Heart right ventricle (tissue), 16 donors: ENCODE data around the gene HIGD1B. TPM values are rescaled to one million over a fixed set of nuclear protein-coding genes. Genes with fewer than 3 reads are reported as not detected.
"Not testable (repeated sequence)": the region's sequence is repeated elsewhere in the genome, so short reads cannot be mapped to it uniquely, and the experiment has no call there.

Experiments
- ATAC-seq, 8 donors: fragments of 200-7000 bp; cut with Tn5 transposase; one replicate each; pipeline ENCODE4 v1.9.1; 2020; ENCODE audit warnings: mild to moderate bottlenecking in 8 of 8, moderate library complexity in 8 of 8, moderate number of reproducible peaks in 1 of 8
- DNase-seq, 2 donors: peaks; one replicate each; pipeline ENCODE4 v3.0.0-alpha.2; 2020
- H3K27ac ChIP-seq, 10 donors: fragments of 200-600 bp; sonication (generic) in 2 of 10; one replicate each; pipeline versions ENCODE4 v1.5.0 to v1.8.0; 2020 to 2022; ENCODE audit warnings: mild to moderate bottlenecking in 3 of 10
- H3K27me3 ChIP-seq, 7 donors: fragments of 200-600 bp; one replicate each; pipeline ENCODE4 v1.8.0; 2021 to 2022; ENCODE audit warnings: mild to moderate bottlenecking in 2 of 7
- H3K36me3 ChIP-seq, 9 donors: fragments of 200-600 bp; sonication (generic) in 1 of 9; one replicate each; pipeline versions ENCODE4 v1.5.0 to v1.8.0; 2020 to 2022; ENCODE audit warnings: mild to moderate bottlenecking in 2 of 9
- H3K4me1 ChIP-seq, 9 donors: fragments of 200-600 bp; sonication (generic) in 1 of 9; one replicate each; pipeline versions ENCODE4 v1.5.0 to v1.8.0; 2020 to 2022; ENCODE audit warnings: mild to moderate bottlenecking in 4 of 9
- H3K4me3 ChIP-seq, 10 donors: fragments of 200-600 bp; sonication (generic) in 2 of 10; one replicate each; pipeline versions ENCODE4 v1.5.0 to v1.8.0; 2020 to 2022; ENCODE audit warnings: mild to moderate bottlenecking in 7 of 10, moderate library complexity in 2 of 10
- H3K9me3 ChIP-seq, 11 donors: fragments of 200-600 bp in 10 of 11; sonication (generic) in 2 of 11; one replicate each; pipeline versions ENCODE4 v1.5.0 to v1.8.0; 2013 to 2022; ENCODE audit warnings: mild to moderate bottlenecking in 2 of 11, control low read depth in 1 of 11, moderate library complexity in 1 of 11
- CTCF ChIP-seq, 9 donors: fragments of 200-600 bp; sonication (generic) in 2 of 9; IDR thresholded peaks; one replicate each; pipeline versions ENCODE4 v1.5.0 to v1.8.0; 2021 to 2022; ENCODE audit warnings: antibody characterized with exemption in 9 of 9, mild to moderate bottlenecking in 5 of 9, moderate library complexity in 1 of 9
- WGBS, 2 donors: extraction: QIAGEN DNeasy Blood & Tissue Kit; methylation state at CpG; one replicate each; pipeline ENCODE4 v1.1.7; 2013; ENCODE audit warnings: inconsistent platforms in 1 of 2; 5-methylcytosine and 5-hydroxymethylcytosine counted together
- intact Hi-C, 10 donors: fragments of 100-400 bp; cut with DNase I; formaldehyde crosslinking; loops; one replicate each; pipeline versions ENCODE4 v1.11.1 to v1.14.2; 2022
- polyA plus RNA-seq, 2 donors: library from polyadenylated mRNA; stranded (reverse); fragments of 200-250 nt; gene quantifications; one replicate each; pipeline ENCODE4 v1.2.3, GENCODE V29; 2013
- total RNA-seq, 10 donors: library from RNA; stranded (reverse); fragmentation: NEBNext Ultra II Directional in 3 of 10; extraction: Animal tissue kit (Norgen Biotek cat#: 25700) in 3 of 10; gene quantifications; one replicate each; pipeline versions ENCODE4 v1.2.1 to v1.2.4, GENCODE V29; 2021 to 2023
- donor health status: Arrhythmogenic right ventricular cardiomyopathy.
- donor health status: ischemic (EF 13 %, LVEDD 7.1; RV severe dilation, severe dysfunction).
- donor health status: healthy with polysubstance abuse.
- donor health status: DM: no; HTN: yes; CAD: no.
- donor health status: DM: no; HTN: no; CAD: no.
- donor health status: ischemic (EF 25% LVEDD 6.9; RV normal size, moderate dysfunction).
- donor health status: ischemic (EF 25% LVEDD 5.7; RV mildly dilated, moderate dysfunction).
- donor health status: healthy.
- donor health status: DM: yes; HTN: yes; CAD: no.
- donor health status: Ischemic cardiomyopathy.
- donor health status: ischemic (EF 35%, LVEDD 5.7; RV mildly dilated, moderate dysfunction).
- donor health status: nonischemic (EF 11% LVEDD 7.7; RV severe dilation, severe dysfunction).
- donor health status: DM: yes; HTN: yes; CAD: no.
- donor health status: PGD.
- donor health status: ischemic (EF 29% LVEDD 5.4; RV normal size, mild dysfunction).
- donor health status: nonischemic (EF 23%, LVEDD 6.1; RV moderate dilation, normal function).

The HIGD1B gene
- total and polyA plus RNA-seq, 12 donors: 4.7 to 61.9 (median 9.4) TPM

- Histone ChIP-seq H3K27me3 (no peaks in the 10 kb centered on the region), H3K36me3 (no peaks in the 10 kb centered on the region), H3K4me3 (no peak overlapping the region), H3K27ac (peak overlapping the region in 5 of 10 donors; percentile 10 to 71 (median 40)), H3K9me3 (no peaks in the 10 kb centered on the region), H3K4me1 (peaks cover 0 to 45% (median 7%) of the 10 kb centered on the region in 9 donors)
- intact Hi-C loops: no loop called here
- TF ChIP-seq CTCF (IDR thresholded peaks at IDR 0.05): no peak
- peak in 2 of 8 donors; percentile 16 to 22 for ATAC-seq
- WGBS, 2 donors: 43 to 54% methylated on average over 4 of the region's 4 CpGs
- DNase-seq: no peak
Observed at GRCh38 chr17:44812263-44812662, 35.4 kb upstream of the HIGD1B start.

- WGBS, 2 donors: 90 to 91% methylated on average over 6 of the region's 6 CpGs
- H3K27me3 ChIP-seq, H3K36me3 ChIP-seq, H3K27ac ChIP-seq, ATAC-seq, H3K9me3 ChIP-seq, intact Hi-C loops, DNase-seq, H3K4me3 ChIP-seq: not testable (repeated sequence)
- H3K4me1 ChIP-seq: peaks cover 0 to 46% (median 10%) of the 10 kb centered on the region in 9 donors
Observed at GRCh38 chr17:44818508-44818907, 29.2 kb upstream of the HIGD1B start.

- 27 to 36% methylated on average over 7 of the region's 7 CpGs for WGBS, 2 donors
- Histone ChIP-seq H3K9me3 (no peaks in the 10 kb centered on the region), H3K4me3 (no peak overlapping the region), H3K36me3 (no peaks in the 10 kb centered on the region), H3K27ac (peak overlapping the region in 1 of 10 donors; percentile 38), H3K27me3 (peaks cover 0 to 17% (median 1%) of the 10 kb centered on the region in 7 donors), H3K4me1 (peaks cover 0 to 38% (median 10%) of the 10 kb centered on the region in 9 donors)
- ATAC-seq (peak in 2 of 8 donors; percentile 62 to 72), DNase-seq (no peak)
- no peak for TF ChIP-seq CTCF (IDR thresholded peaks at IDR 0.05)
- intact Hi-C loops: no loop called here
Observed at GRCh38 chr17:44820631-44821212, 27.0 kb upstream of the HIGD1B start.

GRCh38 chr17:44825236-44825635, 22.4 kb upstream of the HIGD1B start:
- not testable (repeated sequence) for H3K9me3 ChIP-seq, ATAC-seq, H3K36me3 ChIP-seq, H3K27ac ChIP-seq, DNase-seq, H3K4me3 ChIP-seq
- intact Hi-C loops: loop anchor here in 1 of 10 donors (5.0 kb wide), 1 partner anchor 38 kb away; no protein-coding TSS in a partner anchor
- 95 to 97% methylated on average over 9 of the region's 9 CpGs for WGBS, 2 donors
- peaks cover 0 to 55% (median 11%) of the 10 kb centered on the region in 7 donors for H3K27me3 ChIP-seq
- peaks cover 0 to 45% (median 21%) of the 10 kb centered on the region in 9 donors for H3K4me1 ChIP-seq

- H3K27ac ChIP-seq: peak overlapping the region in 3 of 10 donors; percentile 1 to 35 (median 1)
- H3K9me3 ChIP-seq: no peaks in the 10 kb centered on the region
- intact Hi-C loops: loop anchor here in 1 of 10 donors (5.0 kb wide), 1 partner anchor 39 kb away; no protein-coding TSS in a partner anchor
- DNase-seq (no peak), ATAC-seq (no peak)
- no peaks in the 10 kb centered on the region for H3K36me3 ChIP-seq
- H3K4me3 ChIP-seq: peak overlapping the region in 2 of 10 donors; percentile 84 to 86
- peaks cover 0 to 64% (median 15%) of the 10 kb centered on the region in 7 donors for H3K27me3 ChIP-seq
- WGBS, 2 donors: 84 to 85% methylated on average over 15 of the region's 15 CpGs
- TF ChIP-seq CTCF (IDR thresholded peaks at IDR 0.05): no peak
- peaks cover 0 to 41% (median 20%) of the 10 kb centered on the region in 9 donors for H3K4me1 ChIP-seq
Observed at GRCh38 chr17:44826123-44826790, 21.4 kb upstream of the HIGD1B start.
